Motor neuron (in vitro differentiated cells): ENCODE results near the gene RBM22. TPM values are rescaled to one million over a fixed set of nuclear protein-coding genes. Genes with fewer than 3 reads are reported as not detected.
A peak's percentile ranks its signal among the peaks of the same experiment; 100 is the strongest.

Source experiments
- ATAC-seq, 8 experiments: fragments of 200-7000 bp; cut with Tn5 transposase; replicated peaks in 6 of 8; 2 replicates each; pipeline ENCODE4 v1.8.0; 2021; ENCODE audit warnings: mild to moderate bottlenecking in 8 of 8, moderate library complexity in 8 of 8
- H3K27ac ChIP-seq, 2 donors: fragments of 250-450 bp; sonication (Bioruptor Pico); 2 replicates each; pipeline ENCODE4 v1.9.0; 2021; ENCODE audit warnings: antibody characterized with exemption in 2 of 2, mild to moderate bottlenecking in 2 of 2, moderate library complexity in 1 of 2
- H3K4me1 ChIP-seq, 2 donors: fragments of 250-450 bp; sonication (Bioruptor Pico); replicated peaks in 1 of 2; 2 replicates each; pipeline ENCODE4 v1.6.1; 2021; ENCODE audit warnings: antibody characterized with exemption in 2 of 2, mild to moderate bottlenecking in 2 of 2, moderate library complexity in 1 of 2
- H3K4me3 ChIP-seq, 5 donors: fragments of 250-450 bp; sonication (Bioruptor Pico); 2 replicates each; pipeline ENCODE4 v1.9.0; 2021; ENCODE audit warnings: antibody characterized with exemption in 5 of 5, mild to moderate bottlenecking in 5 of 5, moderate library complexity in 4 of 5
- WGBS, 10 experiments: fragments of 450-650 bp; shearing (Covaris generic); methylation state at CpG; one replicate each; pipeline ENCODE4 v1.0.0; 2022; 5-methylcytosine and 5-hydroxymethylcytosine counted together
- in situ Hi-C, 9 experiments: fragments of 400-800 bp; cut with MboI; loops; one replicate each; pipeline ENCODE4 v1.15.0; 2021; ENCODE audit warnings: low sequenced_read_pairs in 9 of 9, low pct_unique_long_range_greater_than_20kb in 2 of 9; ENCODE audit not compliant: unreplicated experiment in 9 of 9
- total RNA-seq, 8 experiments: library from RNA; unstranded; fragments of 300-600 nt; gene quantifications; 2 replicates each; pipeline versions ENCODE4 v1.2.3 to v1.2.4, GENCODE V29; 2022

RBM22 gene
- total RNA-seq, 8 experiments from 2014 or later: 26.4 to 52.5 (median 42.5) TPM

DNA sequence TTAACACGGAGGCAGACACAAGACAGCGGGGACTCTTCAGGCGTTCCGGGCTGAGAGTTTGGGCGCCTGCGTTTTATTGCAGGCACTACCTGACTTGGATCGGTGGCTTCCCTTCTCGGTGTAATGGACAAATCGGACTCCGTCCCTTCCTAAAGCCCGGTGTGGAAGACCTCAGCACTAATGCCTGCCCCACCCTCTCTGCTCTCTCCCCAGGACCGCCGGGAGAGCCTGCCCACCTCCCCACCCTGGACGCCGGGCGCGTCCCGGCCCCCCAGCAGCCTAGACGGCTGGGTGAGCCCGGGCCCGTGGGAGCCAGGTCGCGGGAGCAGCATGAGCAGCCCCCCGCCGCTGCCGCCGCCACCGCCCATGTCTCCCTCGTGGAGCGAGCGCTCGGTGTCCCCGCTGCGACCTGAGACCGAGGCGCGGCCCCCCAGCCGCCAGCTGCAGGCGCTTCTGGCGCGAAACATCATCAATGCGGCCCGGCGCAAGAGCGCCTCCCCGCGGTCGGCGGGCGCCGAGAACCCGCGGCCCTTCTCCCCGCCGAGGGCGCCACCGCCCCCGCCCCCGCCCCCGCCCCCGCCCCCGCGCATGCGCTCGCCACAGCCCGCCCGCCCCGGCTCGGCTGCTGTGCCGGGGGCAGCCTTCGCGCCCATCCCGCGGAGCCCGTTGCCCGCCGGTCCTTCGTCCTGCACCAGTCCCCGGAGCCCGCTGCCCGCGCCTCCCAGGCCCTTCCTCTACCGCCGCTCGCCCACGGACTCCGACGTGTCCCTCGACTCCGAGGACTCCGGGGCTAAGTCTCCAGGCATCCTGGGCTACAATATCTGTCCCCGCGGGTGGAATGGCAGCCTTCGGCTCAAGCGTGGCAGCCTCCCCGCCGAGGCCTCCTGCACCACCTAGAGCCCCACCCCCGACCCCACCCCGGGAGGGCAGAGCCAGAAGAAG, 44.4 kb downstream of the RBM22 start:
- WGBS, 10 experiments: 0 to 16% (median 1%) methylated on average over 2 to 8 of the region's 99 CpGs; no CpG with 5 or more reads in 6 of the 10 experiments
- ATAC-seq: peak; percentile 70 to 93 (median 85)
- peaks cover 11 to 29% of the 10 kb centered on the region in 2 donors for H3K4me1 ChIP-seq
- in situ Hi-C loops: loop anchor here in 6 of 9 experiments (10.0 to 25.0 kb wide), 3 partner anchors 92 to 194 kb away; no protein-coding TSS in a partner anchor
- H3K27ac ChIP-seq: no peak overlapping the region
- H3K4me3 ChIP-seq: peak overlapping the region; percentile 48 to 58 (median 55)

DNA sequence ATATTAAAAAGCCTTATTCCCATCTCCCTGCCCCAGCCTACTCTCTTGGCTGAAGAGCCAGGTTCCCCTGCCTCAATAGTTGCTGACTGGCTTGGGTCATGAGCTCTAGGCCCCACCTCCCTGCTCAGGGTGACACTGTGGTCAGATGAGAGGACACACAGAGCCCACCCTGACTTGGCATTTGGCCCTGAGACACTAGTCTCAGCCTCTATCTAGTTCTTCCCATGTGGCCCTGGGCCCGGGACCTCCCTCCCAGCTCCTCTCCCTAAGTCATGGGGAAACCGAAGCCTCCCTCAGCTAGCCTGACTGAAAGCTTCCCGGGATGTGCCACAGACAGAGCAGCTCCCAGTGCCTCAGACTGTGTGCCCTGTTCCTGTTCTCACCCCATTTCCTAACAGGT, 45.6 kb downstream of the RBM22 start:
- ATAC-seq: no peak
- 67 to 94% (median 89%) methylated on average over 1 to 3 of the region's 3 CpGs; no CpG with 5 or more reads in 6 of the 10 experiments for WGBS, 10 experiments
- peaks cover 14 to 35% of the 10 kb centered on the region in 2 donors for H3K4me1 ChIP-seq
- no peak overlapping the region for H3K4me3 ChIP-seq
- H3K27ac ChIP-seq: no peak overlapping the region
- in situ Hi-C loops: loop anchor here in 6 of 9 experiments (10.0 to 25.0 kb wide), 3 partner anchors 90 to 193 kb away; no protein-coding TSS in a partner anchor

DNA sequence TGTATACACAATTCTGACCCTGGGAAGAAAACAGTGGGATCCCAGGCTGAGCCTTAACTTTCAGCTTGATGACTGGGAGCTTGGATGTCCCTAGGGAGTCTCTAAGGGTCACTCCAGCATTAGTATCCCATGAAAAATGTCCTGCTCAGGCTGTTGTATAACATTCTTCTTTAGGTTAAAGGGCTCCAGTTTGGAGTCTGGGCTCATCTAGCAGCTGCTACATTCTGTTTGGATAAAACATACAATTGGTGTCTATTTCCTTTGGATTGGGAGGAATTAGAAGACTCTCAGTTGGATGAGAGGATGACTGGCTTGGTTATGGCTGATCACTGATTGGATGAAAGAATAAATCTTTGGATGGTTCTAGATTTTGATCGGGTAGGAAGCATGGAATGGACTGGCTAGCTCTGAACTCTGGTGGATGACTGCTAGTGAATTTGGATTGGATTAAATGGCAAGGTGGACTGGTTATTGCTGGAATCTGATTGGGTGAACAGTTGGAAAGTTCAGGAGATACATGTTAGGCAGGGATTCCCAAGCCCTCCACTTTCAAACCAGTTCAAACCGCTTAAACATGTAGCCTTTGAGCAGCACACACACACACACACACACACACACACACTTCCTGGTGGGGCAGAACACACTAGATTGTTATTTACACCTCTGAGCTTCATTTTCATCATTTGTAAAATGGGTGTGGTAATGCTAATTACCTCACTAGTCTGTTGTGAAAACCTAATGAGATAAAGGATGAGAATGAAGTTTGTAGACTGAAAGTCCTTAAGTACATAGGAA, 46.9 kb downstream of the RBM22 start:
- in situ Hi-C loops: loop anchor here in 6 of 9 experiments (5.0 to 25.0 kb wide), 4 partner anchors 87 to 192 kb away; no protein-coding TSS in a partner anchor
- Histone ChIP-seq H3K4me3 (no peak overlapping the region), H3K4me1 (peaks cover 14 to 35% of the 10 kb centered on the region in 2 donors), H3K27ac (no peak overlapping the region)
- WGBS, 10 experiments: 78 to 100% (median 100%) methylated on average over 1 to 2 of the region's 2 CpGs; no CpG with 5 or more reads in 3 of the 10 experiments
- ATAC-seq: no peak

DNA sequence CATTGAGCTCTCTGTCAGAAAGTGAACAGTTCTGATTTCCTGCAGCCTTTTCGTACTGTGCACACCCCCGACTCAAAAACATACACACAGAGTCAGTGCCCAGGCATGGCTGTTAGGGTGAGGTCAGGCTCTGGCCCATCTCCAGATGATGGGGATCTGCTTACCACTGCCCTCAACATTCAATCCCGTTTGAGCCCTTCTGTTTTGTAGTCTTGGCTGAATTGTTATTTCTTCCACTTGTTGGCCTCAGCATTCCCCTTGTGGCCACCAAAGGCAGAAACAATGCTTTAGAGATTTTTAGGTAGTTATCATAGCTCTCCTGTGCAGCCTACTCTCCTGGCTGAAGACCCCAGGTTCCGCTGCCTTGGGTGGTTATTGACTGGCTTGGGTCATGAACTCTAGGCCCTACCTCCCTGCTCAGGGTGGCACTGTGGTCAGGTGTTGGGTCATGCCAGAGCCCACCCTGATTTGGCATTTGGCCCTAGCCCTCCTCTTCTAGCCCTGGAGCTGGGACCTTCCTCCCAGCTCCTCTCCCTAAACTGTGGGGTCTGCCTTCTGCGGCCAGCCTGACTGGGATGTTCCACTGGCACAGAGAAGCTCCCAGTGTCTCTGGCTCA, 47.6 kb downstream of the RBM22 start:
- 62 to 100% (median 92%) methylated on average over 1 to 5 of the region's 5 CpGs; no CpG with 5 or more reads in 5 of the 10 experiments for WGBS, 10 experiments
- no peak for ATAC-seq
- in situ Hi-C loops: loop anchor here in 6 of 9 experiments (5.0 to 25.0 kb wide), 4 partner anchors 86 to 191 kb away; no protein-coding TSS in a partner anchor
- Histone ChIP-seq H3K27ac (no peak overlapping the region), H3K4me1 (peaks cover 14 to 35% of the 10 kb centered on the region in 2 donors), H3K4me3 (no peak overlapping the region)

DNA sequence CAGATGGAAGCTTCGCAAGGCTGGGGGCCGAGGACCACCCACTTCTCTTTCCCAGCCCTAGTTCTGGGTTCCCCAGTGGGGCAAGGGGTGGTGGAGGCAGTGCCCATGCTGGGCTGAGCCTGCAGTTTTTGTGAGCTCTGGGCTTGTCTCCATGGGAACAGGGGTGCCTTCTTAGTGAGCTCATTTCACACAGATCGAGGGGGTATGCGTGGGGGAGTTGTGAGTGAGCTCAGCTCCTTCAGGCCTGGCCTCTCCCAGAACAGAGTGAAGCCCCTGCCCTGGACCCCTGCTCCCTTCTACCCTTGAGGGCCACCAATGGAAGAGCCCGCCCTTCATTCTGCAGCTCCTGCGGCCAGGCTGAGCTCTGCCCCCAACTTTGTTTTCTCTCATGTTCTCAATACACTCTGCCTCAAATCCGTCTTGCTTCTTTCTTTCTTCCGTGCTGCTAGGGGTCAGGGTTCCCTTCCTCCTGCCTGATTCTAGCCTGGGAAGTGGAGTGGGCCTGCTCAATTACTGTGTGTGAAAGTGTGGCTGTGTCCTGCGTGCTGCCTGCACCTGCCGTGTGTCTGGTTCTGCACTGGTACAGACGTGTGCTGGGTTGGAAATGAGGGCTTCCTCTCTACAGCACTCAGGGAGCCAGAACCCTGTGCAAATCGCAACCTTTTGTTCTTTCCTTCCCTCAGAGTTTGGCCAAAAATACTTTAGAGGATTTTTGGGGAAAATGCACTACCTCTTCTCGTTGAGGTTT, 48.8 kb downstream of the RBM22 start:
- ATAC-seq: peak in 5 of 8 experiments; percentile 25 to 48 (median 42)
- H3K4me3 ChIP-seq: no peak overlapping the region
- H3K27ac ChIP-seq: no peak overlapping the region
- in situ Hi-C loops: loop anchor here in 6 of 9 experiments (5.0 to 25.0 kb wide), 4 partner anchors 85 to 190 kb away; no protein-coding TSS in a partner anchor
- 33 to 90% (median 69%) methylated on average over 1 to 5 of the region's 13 CpGs; no CpG with 5 or more reads in 1 of the 10 experiments for WGBS, 10 experiments
- H3K4me1 ChIP-seq: peaks cover 14 to 36% of the 10 kb centered on the region in 2 donors

DNA sequence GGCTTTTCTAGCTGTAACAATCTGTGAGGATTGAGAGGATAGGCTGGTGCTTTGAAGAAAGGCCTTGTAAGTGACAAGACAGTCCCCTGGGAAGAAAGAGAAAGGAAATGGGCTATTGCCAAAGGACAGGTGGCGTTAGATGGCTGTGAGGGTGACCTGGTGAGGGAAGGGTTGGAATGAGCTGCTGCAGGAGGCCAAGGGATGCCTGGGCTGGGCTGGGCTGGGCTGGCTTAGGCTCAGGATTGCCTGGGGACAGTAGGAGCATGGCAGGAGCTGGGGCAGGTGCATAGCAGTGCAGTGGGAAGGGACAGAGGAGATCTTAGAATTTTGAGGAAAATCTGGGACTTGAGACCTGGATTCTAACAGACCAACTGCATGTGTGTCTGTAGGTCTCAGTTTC, 49.5 kb downstream of the RBM22 start:
- in situ Hi-C loops: loop anchor here in 6 of 9 experiments (5.0 to 25.0 kb wide), 4 partner anchors 84 to 189 kb away; no protein-coding TSS in a partner anchor
- peaks cover 14 to 32% of the 10 kb centered on the region in 2 donors for H3K4me1 ChIP-seq
- no peak overlapping the region for H3K27ac ChIP-seq
- ATAC-seq: no peak
- 38 to 100% (median 100%) methylated on average over 1 of the region's 1 CpG; no CpG with 5 or more reads in 5 of the 10 experiments for WGBS, 10 experiments
- H3K4me3 ChIP-seq: no peak overlapping the region

DNA sequence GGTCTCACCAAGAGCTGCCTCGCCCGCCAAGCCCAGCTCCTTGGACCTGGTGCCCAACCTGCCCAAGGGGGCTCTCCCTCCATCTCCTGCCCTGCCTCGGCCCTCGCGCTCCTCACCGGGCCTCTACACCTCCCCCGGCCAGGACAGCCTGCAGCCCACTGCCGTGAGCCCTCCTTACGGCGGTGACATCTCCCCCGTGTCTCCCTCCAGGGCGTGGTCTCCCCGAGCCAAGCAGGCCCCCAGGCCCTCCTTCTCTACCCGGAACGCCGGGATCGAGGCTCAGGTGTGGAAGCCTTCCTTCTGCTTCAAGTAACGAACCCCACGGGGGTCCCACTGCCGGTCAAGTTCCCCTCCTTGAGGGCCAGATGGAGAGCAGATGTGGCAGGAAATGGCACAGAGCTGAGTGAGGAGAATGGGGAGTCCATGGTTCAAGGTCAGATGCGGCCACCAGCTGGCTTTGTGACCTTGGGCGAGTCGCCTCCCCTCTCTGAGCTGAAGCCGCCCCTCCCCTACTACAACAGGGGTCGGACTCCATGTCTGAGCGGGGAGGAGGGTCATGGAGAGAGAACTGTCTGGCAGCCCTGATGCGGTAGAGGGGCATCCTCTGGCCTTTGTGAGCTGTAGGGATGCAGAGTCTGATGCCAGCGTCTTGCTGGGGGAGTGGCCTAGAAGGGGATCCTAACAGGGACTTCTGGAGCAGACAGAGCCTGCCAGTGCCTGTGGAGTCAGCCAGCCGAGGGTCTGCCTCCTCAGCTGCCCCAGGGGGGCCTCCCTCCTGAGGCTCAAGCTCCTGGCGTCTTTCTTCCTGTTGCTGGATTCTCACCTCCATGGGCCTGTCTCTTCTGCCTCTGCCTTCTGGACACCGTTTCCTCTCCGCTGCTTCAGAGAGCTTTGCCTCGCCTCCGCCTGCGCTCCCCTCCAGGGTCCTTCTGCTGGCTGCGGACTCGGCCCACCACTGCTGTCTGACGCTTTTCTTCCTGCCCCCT, 50.5 kb downstream of the RBM22 start:
- H3K4me3 ChIP-seq: no peak overlapping the region
- ATAC-seq: peak in 1 of 8 experiments; percentile 12
- in situ Hi-C loops: loop anchor here in 6 of 9 experiments (5.0 to 25.0 kb wide), 4 partner anchors 83 to 188 kb away; no protein-coding TSS in a partner anchor
- no peak overlapping the region for H3K27ac ChIP-seq
- 73 to 100% (median 90%) methylated on average over 1 to 19 of the region's 38 CpGs; no CpG with 5 or more reads in 3 of the 10 experiments for WGBS, 10 experiments
- peaks cover 19 to 36% of the 10 kb centered on the region in 2 donors for H3K4me1 ChIP-seq

DNA sequence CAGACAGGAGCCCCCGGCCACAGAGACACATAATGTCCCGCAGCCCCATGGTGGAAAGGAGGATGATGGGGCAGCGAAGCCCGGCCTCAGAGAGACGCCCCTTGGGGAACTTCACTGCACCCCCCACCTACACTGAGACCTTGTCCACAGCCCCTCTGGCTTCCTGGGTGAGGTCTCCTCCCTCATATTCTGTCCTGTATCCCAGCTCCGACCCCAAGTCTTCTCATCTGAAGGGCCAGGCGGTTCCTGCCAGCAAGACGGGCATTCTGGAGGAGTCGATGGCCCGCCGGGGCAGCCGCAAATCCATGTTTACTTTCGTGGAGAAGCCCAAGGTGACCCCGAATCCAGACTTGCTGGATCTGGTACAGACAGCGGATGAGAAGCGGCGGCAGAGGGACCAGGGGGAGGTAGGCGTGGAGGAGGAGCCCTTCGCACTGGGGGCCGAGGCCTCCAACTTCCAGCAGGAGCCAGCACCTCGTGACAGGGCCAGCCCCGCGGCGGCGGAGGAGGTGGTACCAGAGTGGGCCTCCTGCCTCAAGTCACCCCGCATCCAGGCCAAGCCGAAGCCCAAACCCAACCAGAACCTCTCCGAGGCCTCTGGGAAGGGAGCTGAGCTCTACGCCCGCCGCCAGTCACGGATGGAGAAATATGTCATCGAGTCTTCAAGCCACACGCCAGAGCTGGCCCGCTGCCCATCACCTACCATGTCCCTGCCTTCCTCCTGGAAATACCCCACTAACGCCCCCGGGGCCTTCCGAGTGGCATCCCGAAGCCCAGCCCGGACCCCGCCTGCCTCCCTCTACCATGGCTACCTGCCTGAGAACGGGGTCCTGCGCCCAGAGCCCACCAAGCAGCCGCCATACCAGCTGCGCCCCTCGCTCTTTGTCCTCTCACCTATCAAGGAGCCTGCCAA, 51.5 kb downstream of the RBM22 start:
- ATAC-seq: no peak
- H3K27ac ChIP-seq: no peak overlapping the region
- peaks cover 28 to 43% of the 10 kb centered on the region in 2 donors for H3K4me1 ChIP-seq
- H3K4me3 ChIP-seq: no peak overlapping the region
- 76 to 100% (median 92%) methylated on average over 1 to 12 of the region's 46 CpGs; no CpG with 5 or more reads in 6 of the 10 experiments for WGBS, 10 experiments
- in situ Hi-C loops: loop anchor here in 6 of 9 experiments (5.0 to 25.0 kb wide), 4 partner anchors 82 to 187 kb away; no protein-coding TSS in a partner anchor

DNA sequence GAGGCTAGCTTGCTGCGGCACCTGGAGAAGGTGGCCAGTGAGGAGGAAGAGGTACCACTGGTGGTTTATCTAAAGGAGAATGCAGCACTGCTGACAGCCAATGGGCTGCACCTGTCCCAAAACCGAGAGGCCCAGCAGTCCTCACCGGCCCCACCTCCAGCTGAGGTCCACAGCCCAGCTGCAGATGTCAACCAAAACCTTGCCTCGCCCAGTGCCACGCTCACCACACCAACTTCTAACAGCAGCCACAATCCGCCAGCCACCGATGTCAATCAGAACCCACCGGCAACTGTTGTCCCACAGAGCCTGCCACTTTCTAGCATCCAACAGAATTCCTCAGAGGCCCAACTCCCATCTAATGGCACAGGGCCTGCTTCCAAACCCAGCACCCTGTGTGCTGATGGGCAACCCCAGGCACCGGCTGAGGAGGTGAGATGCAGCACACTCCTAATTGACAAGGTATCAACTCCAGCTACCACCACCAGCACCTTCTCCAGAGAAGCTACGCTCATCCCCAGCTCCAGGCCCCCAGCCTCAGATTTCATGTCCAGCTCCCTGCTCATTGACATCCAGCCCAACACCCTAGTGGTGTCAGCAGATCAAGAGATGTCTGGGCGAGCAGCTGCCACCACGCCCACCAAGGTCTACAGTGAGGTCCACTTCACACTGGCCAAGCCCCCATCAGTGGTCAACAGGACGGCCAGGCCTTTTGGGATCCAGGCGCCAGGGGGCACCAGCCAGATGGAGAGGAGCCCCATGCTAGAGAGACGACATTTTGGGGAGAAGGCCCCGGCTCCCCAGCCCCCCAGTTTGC, 52.4 kb downstream of the RBM22 start:
- WGBS, 10 experiments: 73 to 100% (median 90%) methylated on average over 1 to 6 of the region's 16 CpGs; no CpG with 5 or more reads in 3 of the 10 experiments
- ATAC-seq: no peak
- in situ Hi-C loops: no loop called here

More for the DNA sequence above, 52.4 kb downstream of the RBM22 start:
- H3K4me1 ChIP-seq: peaks cover 31 to 43% of the 10 kb centered on the region in 2 donors
- no peak overlapping the region for H3K4me3 ChIP-seq
- H3K27ac ChIP-seq: no peak overlapping the region
